ENCODE measurements around the gene ZFR2. TPM values are rescaled to one million over a fixed set of nuclear protein-coding genes. Genes with fewer than 3 reads are reported as not detected.

The ZFR2 gene
- total RNA-seq, 4 donors from 2014 or later: not detected

DNA sequence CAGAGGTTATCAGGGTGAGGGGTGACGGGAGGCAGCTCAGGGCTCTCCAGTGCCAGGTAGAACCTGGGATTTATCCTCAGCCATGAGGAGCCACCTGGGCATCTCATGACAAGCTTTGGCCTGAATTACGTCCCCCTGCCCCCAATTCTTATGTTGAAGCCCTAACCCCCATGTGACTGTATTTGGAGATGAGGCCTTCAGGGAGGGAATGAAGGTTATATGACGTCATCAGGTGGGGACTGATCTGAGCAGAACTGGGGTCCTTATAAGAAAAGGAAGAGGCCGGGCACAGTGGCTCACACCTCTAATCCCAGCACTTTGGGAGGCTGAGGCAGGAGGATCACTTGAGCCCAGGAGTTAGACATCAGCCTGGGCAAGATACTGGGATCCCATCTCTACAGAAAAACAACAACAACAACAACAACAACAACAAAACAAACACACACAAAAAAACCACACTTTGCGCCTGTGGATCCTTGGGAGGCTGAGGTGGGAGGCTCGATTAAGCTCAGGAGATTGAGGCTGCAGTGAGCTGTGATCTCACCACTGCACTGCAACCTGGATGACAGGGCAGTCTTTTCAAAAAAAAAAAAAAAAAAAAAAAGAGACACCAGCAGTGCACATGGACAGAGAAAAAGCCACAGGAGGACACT lies 18.4 kb downstream of the ZFR2 start:
- Histone ChIP-seq H3K4me1 (no peaks in the 10 kb centered on the region), H3K36me3 (no peaks in the 10 kb centered on the region), H3K27me3 (no peaks in the 10 kb centered on the region), H3K27ac (no peak overlapping the region), H3K4me3 (no peak overlapping the region), H3K9me3 (peaks cover 0 to 10% of the 10 kb centered on the region in 2 donors)
- TF ChIP-seq, protein P1, sequence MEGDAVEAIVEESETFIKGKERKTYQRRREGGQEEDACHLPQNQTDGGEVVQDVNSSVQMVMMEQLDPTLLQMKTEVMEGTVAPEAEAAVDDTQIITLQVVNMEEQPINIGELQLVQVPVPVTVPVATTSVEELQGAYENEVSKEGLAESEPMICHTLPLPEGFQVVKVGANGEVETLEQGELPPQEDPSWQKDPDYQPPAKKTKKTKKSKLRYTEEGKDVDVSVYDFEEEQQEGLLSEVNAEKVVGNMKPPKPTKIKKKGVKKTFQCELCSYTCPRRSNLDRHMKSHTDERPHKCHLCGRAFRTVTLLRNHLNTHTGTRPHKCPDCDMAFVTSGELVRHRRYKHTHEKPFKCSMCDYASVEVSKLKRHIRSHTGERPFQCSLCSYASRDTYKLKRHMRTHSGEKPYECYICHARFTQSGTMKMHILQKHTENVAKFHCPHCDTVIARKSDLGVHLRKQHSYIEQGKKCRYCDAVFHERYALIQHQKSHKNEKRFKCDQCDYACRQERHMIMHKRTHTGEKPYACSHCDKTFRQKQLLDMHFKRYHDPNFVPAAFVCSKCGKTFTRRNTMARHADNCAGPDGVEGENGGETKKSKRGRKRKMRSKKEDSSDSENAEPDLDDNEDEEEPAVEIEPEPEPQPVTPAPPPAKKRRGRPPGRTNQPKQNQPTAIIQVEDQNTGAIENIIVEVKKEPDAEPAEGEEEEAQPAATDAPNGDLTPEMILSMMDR (IDR thresholded peaks at IDR 0.05): no peak
- TF ChIP-seq POLR2A (IDR thresholded peaks at IDR 0.05): no peak
- intact Hi-C loops (cut with DNase I; ENCODE audit: low total_unique reads): no loop called here
- no peak for DNase-seq

DNA sequence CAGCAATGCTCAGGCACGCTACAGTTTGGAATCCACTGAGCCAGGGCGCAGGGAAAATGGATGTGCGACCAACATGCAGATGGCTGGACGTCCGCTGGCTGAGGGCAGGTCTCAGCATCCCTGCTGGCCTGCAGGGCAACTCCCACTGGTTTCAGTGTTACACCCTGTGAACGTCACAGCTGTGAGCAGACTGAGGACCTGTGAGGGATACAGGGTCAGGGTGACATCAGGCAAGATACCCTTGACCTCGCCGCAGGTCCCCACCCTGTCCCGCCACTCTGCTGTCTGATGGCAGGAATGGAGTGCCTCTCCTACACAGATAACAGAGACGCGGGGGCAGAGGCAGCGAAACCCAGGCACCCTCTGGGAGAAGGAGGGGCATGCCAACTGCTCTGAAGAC lies 19.1 kb downstream of the ZFR2 start:
- intact Hi-C loops (cut with DNase I; ENCODE audit: low total_unique reads): no loop called here
- H3K9me3 ChIP-seq: peaks cover 0 to 10% of the 10 kb centered on the region in 2 donors
- H3K4me3 ChIP-seq: no peak overlapping the region
- H3K36me3 ChIP-seq: no peaks in the 10 kb centered on the region
- TF ChIP-seq, protein P1 (IDR thresholded peaks at IDR 0.05): no peak
- no peak for TF ChIP-seq POLR2A (IDR thresholded peaks at IDR 0.05)
- H3K27me3 ChIP-seq: no peaks in the 10 kb centered on the region
- H3K27ac ChIP-seq: no peak overlapping the region
- H3K4me1 ChIP-seq: no peaks in the 10 kb centered on the region
- no peak for DNase-seq

DNA sequence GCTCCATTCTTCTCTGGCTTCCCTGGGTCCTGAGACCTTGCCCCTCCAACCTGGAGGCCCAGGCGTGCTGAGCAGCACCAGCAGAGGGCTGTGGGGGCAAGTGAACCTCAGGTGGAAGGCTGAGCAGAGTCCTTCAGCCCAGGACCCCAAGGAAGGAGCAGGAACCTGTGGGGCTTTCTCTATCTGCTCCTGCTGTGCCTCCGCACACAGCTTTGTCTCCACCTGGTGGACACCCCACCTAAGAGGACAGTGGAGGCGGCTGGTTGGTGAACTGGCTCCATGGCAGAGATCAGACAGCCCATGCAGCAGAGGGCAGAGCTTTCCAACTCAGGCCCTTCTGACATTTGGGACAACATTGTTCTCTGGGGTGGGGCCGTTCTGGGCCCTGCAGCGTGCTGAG lies 19.7 kb downstream of the ZFR2 start:
- TF ChIP-seq POLR2A (IDR thresholded peaks at IDR 0.05): no peak
- TF ChIP-seq, protein P1 (IDR thresholded peaks at IDR 0.05): no peak
- intact Hi-C loops (cut with DNase I; ENCODE audit: low total_unique reads): no loop called here

DNA sequence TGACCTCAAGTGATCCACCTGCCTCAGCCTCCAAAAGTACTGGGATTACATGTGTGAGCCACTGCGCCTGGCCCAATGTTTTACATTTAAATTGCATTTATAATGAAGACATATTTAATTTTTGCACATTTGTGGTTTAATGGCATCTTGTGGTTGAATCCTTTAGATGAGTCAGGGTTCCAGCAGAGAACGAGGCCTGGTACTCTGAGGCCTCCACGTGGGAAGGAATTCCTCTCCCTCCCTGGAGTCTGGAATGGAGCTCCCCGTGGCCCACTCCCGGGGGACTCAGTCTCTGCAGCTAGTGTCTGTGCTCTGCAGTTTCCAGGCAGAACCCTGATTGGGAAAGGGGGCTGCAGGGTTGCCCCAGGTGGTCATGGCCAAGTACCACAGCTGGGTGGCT lies 24.2 kb downstream of the ZFR2 start:
- Histone ChIP-seq H3K4me1 (no peaks in the 10 kb centered on the region), H3K4me3 (no peak overlapping the region), H3K27me3 (no peaks in the 10 kb centered on the region), H3K9me3 (no peaks in the 10 kb centered on the region), H3K36me3 (no peaks in the 10 kb centered on the region), H3K27ac (no peak overlapping the region)
- TF ChIP-seq, protein P1 (IDR thresholded peaks at IDR 0.05): no peak
- no peak for TF ChIP-seq POLR2A (IDR thresholded peaks at IDR 0.05)
- no peak for DNase-seq
- intact Hi-C loops (cut with DNase I; ENCODE audit: low total_unique reads): no loop called here

More for the DNA sequence above, 19.7 kb downstream of the ZFR2 start:
- Histone ChIP-seq H3K4me3 (no peak overlapping the region), H3K27me3 (no peaks in the 10 kb centered on the region), H3K36me3 (no peaks in the 10 kb centered on the region), H3K9me3 (peaks cover 0 to 10% of the 10 kb centered on the region in 2 donors), H3K27ac (no peak overlapping the region), H3K4me1 (no peaks in the 10 kb centered on the region)
- DNase-seq: no peak

DNA sequence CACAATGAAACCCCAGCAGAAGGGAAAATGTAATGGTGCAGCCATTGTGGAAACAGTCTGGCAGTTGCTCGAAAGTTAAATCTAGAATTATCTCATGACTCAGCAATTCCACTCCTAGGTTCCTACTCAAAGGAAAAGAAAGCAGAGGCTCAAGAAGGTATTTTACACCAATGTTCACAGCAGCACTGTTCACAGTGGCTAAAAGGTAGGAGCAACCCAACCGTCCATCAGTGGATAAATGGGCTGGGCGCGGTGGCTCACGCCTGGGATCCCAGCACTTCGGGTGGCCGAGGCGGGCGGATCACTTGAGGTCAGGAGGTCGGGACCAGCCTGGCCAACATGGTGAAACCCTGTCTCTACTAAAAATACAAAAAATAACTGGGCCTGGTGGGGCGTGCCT lies 25.9 kb downstream of the ZFR2 start:
- DNase-seq: no peak
- intact Hi-C loops (cut with DNase I; ENCODE audit: low total_unique reads): no loop called here
- no peaks in the 10 kb centered on the region for H3K36me3 ChIP-seq
- no peak overlapping the region for H3K4me3 ChIP-seq
- no peaks in the 10 kb centered on the region for H3K4me1 ChIP-seq
- H3K9me3 ChIP-seq: no peaks in the 10 kb centered on the region
- TF ChIP-seq POLR2A (IDR thresholded peaks at IDR 0.05): no peak
- TF ChIP-seq, protein P1 (IDR thresholded peaks at IDR 0.05): no peak
- H3K27me3 ChIP-seq: no peaks in the 10 kb centered on the region
- H3K27ac ChIP-seq: no peak overlapping the region
